HG02678 (cell line): ENCODE measurements around the gene PSAT1.

Experiments
- ATAC-seq: cut with Tn5 transposase; IDR thresholded peaks from one replicate; pipeline ENCODE4 v1.9.1; 2021; ENCODE audit warnings: mild to moderate bottlenecking, moderate library complexity; ENCODE audit not compliant: unreplicated experiment

PSAT1 gene

DNA sequence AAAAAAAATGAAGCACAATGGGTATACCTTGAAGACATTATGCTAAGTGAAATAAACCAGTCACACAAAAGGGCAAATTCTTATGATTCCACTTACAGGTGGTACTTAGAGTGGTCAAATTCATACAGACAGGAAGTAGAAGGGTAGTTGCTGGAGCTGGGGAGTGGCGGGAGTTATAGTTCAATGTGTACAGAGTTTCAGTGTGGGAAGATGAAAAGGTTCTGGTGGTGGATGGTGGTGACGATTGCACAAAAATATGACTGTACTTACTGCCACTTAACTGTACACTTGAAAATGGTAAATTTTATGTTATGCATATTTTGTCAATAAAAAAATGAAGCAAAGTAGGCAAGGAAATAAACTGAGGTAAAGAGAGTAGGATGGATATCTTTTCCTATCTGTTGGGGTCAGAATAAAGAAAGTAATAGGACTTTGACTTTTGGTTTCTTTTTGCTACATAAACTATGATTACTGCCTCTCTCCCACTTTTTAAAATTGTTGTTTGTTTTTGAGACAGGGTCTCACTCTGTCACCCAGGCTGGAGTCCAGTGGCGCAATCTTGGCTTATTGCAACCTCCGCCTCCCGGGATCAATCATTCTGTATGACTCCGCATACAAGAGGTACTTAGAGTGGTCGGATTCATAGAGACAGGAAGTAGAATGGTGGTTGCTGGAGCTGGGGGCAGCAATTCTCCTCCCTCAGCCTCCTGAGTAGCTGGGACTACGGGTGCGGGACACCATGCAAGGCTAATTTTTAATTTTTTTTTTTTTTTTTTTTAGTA is 4.0 kb upstream of the PSAT1 start:
- no peak for ATAC-seq

GRCh38 chr9:78294290-78295176 is 2.4 kb upstream of the PSAT1 start:
- no peak for ATAC-seq

GRCh38 chr9:78295177-78295575 is 1.7 kb upstream of the PSAT1 start:
- ATAC-seq: no peak

- ATAC-seq: no peak
Measured at GRCh38 chr9:78295731-78296130, 1.2 kb upstream of the PSAT1 start.

GRCh38 chr9:78296201-78296892 is 578 bp upstream of the PSAT1 start:
- no peak for ATAC-seq

- ATAC-seq: no peak
Measured at GRCh38 chr9:78297672-78297961, 692 bp downstream of the PSAT1 start.

GRCh38 chr9:78298046-78298765 is 1.3 kb downstream of the PSAT1 start:
- no peak for ATAC-seq

- ATAC-seq: no peak
Measured at GRCh38 chr9:78300209-78300608, 3.3 kb downstream of the PSAT1 start.

DNA sequence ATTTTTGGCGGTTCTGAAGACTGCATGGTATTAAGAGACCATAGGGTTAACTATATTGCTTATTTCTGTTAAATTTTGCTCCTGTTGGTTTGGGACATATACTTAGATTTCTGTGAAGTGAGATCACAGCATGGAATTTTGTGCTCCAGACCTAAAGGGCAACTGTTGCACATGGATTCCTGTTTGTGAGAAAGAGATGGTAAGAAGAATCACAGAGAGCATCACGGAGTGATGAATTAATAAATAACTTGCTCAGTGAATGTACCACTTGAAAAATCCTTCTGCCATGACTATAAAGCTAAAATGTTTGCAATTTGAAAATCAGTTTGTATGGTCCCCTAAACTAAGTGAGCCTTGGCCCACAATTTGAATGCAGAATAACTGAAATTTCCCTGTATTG is 4.5 kb downstream of the PSAT1 start:
- no peak for ATAC-seq

- ATAC-seq: no peak
Measured at GRCh38 chr9:78303377-78304062, 6.6 kb downstream of the PSAT1 start.

DNA sequence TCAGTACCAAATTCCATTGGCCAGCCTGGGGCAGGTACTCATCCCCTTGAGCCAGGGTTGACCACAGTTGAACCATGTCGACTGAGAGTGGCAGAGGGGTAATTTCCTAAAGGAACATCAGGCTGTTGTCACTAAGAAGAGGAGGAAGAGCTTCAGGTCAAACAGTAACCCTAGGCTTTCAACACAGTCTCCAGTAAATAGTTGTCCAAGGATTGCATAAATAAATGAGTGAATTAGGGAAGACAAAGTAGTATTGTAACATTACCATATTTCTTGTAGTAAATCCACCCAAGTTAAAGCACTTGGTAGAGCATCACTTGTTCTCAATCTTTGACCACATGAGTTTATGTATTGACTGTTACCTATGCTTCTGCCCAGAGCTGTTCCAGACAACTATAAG is 7.4 kb downstream of the PSAT1 start:
- ATAC-seq: no peak

- no peak for ATAC-seq
Measured at GRCh38 chr9:78306222-78307076, 9.5 kb downstream of the PSAT1 start.

GRCh38 chr9:78307360-78307759 is 10.4 kb downstream of the PSAT1 start:
- ATAC-seq: no peak

GRCh38 chr9:78309066-78309465 is 12.1 kb downstream of the PSAT1 start:
- ATAC-seq: no peak

DNA sequence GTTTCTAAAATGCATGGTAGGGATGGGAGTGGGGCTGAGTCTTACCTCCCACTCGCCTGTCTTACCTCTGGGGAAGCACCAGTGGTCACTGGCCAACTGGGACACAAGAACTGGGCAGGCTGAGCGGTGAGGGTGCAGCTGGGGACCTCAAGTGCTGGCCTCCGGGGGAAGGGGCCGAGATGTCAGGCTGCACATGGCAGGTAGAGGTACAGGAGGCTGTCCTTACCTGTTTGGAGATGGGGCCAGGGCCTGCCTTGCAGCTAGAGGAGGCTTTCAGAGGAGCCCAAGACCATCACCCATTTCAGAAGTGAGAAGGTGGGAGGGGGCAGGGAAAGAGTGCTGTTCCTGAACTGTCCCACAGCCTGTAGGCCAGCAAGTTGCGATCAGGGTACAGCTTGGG is 14.2 kb downstream of the PSAT1 start:
- ATAC-seq: no peak

DNA sequence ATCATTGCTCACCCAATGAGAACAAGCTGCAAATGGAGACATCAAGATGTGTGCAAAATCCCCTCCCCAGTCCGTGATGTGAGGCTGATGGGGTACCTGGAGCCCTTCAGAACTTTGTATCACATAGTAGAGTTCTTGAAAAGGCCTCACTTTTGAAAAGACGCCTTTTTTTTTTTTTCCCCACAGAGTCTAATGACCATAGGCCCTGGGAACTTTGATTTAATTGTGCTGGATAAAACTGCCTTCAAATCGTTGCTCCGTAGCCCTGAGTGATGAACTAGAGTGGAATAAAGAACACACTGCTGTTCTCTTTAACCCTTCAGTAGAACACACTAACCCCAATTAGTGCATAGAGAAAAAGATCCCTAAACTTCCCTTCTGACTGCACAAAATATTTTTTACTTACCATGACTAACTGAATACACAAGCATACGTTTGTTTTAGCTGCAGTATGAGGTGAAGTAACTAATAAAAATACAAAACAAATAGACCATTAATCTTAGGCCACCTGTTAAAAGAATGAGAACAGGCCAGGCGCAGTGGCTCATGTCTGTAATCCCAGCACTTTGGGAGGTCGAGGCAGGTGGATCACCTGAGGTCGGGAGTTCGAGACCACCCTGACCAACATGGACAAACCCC is 15.1 kb downstream of the PSAT1 start:
- ATAC-seq: no peak

DNA sequence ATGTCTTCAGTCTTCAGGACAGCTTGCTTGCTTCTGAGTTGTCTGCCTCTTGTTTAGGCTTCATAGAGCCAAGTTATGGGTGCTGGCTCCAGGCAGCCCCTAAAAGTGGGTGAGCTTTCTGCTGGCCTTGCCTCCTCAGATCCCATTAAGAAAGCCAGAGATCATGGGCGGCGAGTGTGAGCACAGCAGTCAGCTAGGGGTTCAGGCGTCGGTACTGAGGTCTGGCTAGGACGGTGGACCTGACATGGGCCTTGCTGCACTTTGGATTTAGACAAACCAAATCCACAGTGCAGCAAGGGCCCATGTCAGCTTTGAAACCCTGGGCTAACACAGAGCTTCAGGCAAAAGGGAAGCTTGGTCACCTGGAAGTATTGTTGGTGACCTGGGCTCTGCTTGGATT is 17.6 kb downstream of the PSAT1 start:
- no peak for ATAC-seq

DNA sequence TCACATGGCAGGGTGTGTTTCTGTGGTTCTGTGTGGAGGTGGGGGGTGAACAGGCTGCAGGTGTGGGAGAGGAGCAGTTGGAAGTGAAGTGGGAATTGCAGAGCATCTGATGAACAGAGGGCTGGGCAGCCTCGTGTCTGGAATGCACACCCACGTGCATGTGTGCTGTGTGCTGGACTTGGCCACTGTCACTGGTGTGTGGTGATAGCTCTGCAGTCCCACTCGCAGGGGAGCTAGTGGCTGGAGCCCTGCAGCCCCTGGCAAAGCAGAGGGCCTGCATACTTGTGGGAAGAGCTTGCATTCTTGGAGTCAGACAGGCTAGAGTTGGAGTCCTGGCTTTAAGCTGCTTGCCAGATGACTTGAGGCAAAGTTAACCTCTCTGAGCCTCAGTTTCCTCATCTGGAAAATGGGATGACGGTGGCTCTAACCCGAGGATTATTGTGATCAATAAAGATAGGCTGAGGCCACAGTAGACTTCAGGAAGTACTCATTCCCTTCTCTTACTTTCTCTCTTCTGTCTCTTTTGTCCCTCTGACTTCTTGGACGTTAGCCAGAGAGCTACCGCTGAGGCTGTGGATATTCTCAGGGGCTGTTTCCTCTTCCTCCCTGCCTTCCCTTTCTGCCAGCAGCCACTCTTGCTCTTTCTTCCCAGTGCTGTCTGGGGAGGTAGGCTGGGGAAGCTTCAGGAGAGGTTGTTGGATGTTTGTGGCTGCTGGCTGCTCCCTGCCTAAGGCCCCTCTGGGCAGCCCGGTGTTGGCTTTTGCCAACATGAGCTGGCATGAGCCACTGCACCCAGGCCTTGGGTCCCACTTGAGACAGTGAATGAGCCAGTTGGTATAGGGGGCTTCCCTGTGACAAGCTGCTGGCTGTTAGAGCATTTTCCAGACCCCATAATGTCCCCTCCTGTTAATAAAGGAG is 18.3 kb downstream of the PSAT1 start:
- no peak for ATAC-seq
